HG03060 (cell line): ENCODE measurements around the gene LMNTD2.

Experiments
- ATAC-seq: cut with Tn5 transposase; IDR thresholded peaks from one replicate; pipeline ENCODE4 v1.9.1; 2021; ENCODE audit warnings: low read depth, moderate number of reproducible peaks; ENCODE audit not compliant: unreplicated experiment

LMNTD2 gene

DNA sequence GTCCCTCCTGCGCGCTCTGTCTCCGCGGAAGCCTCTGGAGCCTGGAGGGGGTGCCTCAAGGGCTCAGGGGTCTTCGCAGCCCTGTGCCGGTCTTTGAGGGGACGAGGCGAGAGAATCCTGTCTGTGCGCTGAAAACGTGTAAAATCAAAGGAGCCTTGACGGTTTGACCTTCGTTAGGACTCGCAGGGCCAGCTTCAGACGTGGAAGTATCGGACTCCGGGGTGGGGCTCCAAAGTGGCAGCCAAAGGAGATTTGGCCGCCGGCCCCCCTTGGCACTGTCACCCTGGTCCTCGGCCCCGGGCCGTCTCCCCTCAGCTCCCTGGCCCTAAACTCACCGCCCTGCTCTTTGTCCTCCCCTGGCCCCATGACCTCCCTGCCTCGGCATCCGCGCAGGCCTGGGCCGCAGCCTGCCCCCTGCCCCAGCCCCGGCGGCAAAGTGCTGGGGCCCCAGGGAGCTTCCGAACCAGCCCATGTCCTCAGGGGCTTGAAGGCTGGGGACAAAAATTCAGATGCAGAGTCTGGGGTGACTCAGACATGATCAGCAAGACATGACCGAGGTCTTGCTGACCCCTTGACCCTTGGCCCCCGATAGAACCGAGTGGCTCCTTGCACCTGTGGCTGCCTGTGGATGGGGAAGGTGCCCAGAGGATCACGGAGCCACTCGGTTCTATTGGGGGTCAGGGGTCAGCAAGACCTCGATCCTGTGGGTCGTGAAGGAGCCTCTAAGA, 8.8 kb upstream of the LMNTD2 start:
- no peak for ATAC-seq

- peak; percentile 70 for ATAC-seq
These were observed 8.0 kb upstream of the LMNTD2 start for GRCh38 chr11:568306-569157.

GRCh38 chr11:567629-568292, 7.2 kb upstream of the LMNTD2 start:
- ATAC-seq = peak; percentile 2

DNA sequence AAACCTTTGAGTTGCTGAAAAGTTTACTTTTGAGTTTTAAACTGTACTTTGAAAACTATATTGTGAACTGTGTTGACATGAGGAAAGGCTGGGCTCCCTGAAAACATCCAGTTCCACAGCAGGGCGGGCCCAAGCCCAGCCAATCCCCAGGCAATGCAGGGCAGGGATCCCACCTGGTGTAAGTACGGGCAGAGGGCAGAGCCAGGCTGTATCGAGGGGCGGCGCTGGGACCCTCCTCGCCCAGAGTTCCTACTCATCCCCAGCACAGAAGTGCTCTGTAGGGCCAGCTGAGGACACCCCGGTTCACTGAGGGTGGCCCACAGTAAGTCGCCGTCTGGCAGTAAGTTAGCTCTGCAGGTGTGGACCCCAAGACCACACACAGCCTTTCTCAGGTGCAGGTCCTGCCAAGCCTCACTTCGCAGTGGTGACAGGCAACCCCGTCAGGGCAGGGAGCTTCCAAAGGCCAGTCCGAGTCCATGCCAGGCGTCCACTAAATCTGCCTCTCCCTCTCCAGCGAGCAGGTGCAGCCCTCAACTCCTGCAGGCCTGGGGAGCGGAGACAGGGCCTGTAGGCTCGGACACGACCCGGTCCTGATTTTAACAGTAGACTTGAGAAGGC, 6.6 kb upstream of the LMNTD2 start:
- ATAC-seq = no peak

DNA sequence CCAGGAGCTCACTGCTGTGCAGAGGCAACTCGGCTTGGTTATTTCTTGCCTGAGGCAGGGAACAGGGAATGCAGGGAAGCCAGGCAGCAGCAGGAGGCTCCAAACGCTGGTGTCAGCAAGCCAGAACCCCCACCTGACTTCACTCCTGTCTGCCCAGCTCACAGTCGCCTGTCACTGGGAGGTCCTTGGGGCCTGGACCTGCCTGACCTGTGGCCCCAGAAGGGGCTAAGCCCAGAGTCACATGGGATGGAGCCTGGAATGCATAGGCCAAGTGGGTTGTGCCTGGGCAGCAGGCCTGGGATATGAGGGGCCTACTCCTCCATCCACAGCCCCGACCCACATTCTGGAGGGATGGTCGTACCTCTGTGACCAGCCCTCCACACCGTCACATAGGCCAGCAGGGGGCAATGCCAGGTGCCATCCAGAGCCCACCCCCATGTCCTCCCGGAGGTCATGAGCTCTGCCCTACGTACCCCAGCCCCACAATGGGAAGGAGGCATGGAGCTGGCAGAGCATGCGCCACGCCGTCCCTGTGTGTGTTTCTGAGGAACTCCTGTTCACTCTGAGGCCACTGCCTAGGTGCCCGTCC, 5.5 kb upstream of the LMNTD2 start:
- no peak for ATAC-seq

DNA sequence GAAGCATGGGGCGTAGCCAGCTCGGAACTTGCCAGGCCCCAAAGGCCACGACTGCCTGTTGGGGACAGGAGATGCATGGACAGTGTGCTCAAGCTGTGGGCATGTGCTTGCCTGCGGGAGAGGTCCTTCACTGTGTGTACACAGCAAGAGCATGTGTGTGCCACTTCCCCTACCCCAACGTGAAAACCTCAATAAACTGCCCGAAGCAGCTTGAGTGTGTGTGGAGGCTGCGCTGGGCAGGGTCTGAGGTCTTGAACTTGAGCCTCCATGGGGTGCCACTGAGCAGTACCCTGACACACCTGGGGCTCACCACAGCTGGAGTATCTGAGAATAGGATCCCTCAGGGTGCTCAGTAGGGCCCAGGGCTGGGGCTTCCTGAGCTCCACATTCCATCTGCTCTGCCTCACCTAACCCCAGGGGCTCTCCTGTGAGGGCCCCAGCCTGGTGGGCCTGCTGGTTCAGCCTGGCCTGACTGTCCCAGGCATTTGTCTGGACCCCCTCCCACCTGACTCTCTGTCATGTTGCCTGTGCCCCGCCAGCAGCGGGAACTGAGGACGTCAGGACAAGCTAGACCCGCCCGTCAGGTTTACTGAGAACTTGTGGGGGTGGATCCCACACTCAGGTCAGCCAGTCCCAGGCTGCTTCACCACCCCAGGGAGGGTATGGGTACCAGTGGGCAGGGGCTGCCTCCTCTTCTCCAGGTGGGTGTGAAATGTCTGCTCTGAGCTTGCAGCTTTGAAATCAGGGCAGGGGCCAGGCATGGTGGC, 3.5 kb upstream of the LMNTD2 start:
- no peak for ATAC-seq

DNA sequence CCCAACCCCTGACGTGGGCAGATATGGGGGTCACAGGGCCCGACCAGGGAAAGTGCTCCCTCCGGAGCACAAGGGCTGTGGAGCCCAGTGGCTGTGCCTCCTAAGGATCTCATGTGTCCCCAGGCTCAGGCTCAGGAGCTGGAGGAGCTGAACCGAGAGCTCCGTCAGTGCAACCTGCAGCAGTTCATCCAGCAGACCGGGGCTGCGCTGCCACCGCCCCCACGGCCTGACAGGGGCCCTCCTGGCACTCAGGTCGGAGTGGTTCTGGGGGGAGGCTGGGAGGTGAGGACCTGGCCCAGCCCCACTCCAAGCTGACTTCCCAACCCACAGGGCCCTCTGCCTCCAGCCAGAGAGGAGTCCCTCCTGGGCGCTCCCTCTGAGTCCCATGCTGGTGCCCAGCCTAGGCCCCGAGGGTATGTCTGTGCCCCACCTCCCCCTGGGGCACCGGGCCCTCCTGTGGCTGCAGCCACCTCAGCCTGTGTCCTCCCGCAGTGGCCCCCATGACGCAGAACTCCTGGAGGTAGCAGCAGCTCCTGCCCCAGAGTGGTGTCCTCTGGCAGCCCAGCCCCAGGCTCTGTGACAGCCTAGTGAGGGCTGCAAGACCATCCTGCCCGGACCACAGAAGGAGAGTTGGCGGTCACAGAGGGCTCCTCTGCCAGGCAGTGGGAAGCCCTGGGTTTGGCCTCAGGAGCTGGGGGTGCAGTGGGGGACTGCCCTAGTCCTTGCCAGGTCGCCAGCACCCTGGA, 2.7 kb upstream of the LMNTD2 start:
- no peak for ATAC-seq

- no peak for ATAC-seq
These were observed 1.6 kb upstream of the LMNTD2 start for GRCh38 chr11:562046-562645.

- ATAC-seq = no peak
These were observed 838 bp upstream of the LMNTD2 start for GRCh38 chr11:561148-562003.

DNA sequence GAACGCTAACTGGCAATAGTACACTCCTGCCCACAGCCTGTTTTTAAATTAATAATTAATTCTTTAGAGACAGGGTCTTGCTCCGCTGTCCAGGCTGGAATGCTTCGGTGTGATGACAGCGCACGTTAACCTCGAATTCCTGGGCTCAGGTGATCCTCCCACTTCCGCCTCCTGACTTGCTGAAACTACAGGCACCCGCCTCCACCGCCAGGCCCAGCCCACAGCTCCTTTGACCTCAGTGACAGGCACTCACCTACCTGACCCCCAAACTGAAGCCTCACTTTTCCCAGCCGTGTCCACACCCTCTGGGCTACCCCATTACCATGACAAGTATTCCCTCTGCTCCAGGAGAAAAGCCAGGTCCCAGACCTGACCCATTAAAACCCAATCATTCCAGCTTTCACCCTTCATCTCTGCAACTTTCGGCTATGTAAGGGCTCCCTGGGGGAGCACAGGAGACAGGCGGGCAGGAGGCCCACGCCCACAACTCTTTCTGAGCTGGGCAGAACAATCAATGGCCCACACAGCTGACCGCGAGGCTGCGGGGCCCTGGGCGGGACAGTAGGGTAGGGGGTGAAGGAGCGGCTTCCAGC, 730 bp downstream of the LMNTD2 start:
- no peak for ATAC-seq

GRCh38 chr11:559020-559620, 1.4 kb downstream of the LMNTD2 start:
- no peak for ATAC-seq

DNA sequence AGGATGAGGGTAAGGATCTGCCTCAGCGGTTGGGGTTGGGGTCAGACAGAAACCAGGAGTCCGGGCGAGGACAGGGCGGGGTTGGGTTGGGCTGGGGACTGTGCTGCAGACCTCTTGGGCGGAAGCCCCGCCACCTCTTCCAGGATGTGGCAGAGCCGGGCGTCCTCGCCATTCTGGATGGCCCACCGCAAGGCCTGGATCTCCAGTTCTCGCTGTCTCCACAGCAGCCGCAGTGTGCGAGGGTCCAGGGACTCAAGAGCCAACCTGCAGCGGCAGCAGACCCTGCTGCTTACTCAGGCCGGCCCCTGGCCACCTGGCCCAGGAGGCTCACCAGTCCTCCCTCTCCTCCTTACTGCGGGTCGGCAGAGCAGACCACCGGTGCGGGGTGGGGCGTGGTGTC, 2.0 kb downstream of the LMNTD2 start:
- ATAC-seq = no peak

DNA sequence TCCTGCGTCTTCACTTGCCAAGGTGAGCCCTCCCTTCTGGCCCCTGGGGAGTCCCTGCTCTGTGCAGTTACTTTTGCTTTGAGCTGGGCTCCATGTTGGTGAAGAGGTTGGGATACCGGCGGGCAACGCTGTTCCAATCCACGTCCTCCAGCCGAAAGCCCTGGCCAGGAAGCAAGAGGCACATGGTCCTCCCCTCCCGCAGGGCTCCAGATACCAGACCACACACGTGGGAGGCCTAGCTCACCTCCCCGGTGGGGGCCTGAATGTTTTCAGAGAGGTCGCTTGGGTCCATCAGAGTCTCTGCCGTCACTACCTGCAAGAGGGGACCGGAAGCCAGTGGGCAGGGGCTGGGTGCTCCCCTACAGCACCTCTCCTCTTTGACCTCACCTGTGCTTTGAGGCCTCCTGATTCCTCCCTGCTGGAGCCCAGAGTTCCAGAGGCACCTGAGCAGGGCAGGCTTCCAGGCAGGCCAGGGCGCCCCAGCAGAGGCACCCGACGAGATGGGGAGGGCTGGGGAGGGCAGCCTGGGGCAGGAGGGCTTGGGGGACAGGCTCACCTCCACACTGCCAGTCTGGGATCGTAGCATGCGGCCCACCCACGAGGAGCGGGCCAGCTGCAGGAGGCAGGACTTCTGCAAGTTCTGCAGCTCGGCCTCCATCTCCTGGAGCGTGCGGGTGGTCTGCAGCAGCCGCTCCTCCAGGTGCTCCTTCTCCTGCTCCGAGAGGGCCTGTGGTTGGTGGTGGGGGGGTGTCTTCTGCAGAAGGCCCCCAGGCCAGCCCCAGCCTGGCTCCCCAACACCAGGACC, 3.0 kb downstream of the LMNTD2 start:
- ATAC-seq = no peak

- no peak for ATAC-seq
These were observed 3.8 kb downstream of the LMNTD2 start for GRCh38 chr11:556662-557256.

DNA sequence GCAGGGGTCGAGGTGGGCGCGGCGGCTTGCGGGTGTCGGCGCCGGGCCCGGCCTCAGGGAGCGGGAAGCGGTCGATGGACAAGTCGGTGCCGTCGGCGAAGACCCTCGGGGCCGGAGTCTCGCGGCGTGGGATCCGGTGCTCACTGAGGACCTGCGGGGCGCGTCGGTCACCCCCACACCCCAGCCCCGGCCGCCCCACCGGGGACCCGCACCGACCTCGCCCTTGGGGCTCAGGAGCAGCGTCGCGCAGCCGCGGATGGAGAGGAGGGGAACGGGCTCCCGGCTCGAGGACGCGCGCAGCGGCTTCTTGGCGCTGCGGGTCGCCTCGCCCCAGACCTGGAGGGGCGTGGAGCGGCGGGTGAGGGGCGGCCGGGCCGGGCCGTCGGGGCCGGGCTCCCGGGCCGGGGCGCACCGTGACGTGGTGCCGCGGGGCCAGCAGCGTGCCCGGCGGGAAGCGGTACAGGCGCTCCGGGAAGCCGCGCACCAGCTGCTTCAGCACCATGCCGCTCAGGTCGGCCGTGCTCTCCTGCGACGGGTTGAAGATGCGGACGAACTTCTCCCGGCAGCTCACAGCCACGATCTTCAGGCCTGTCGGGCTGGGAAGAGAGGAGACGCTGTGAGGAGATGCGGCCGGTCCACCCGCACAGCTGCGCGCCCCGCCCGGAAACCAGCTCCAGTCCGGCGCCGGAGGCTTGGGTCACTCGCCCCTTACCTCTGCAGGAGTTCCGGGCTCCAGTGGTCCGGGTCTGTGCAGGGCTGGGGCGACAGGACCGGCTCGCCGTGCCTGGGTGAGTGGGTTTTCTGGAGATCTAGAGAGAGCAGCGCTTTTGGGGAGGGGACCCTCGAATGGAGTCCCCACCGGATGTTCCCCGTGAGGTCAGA, 4.5 kb downstream of the LMNTD2 start:
- no peak for ATAC-seq
